Measurements from ENCODE around the gene TMEM250.

TMEM250 gene

DNA sequence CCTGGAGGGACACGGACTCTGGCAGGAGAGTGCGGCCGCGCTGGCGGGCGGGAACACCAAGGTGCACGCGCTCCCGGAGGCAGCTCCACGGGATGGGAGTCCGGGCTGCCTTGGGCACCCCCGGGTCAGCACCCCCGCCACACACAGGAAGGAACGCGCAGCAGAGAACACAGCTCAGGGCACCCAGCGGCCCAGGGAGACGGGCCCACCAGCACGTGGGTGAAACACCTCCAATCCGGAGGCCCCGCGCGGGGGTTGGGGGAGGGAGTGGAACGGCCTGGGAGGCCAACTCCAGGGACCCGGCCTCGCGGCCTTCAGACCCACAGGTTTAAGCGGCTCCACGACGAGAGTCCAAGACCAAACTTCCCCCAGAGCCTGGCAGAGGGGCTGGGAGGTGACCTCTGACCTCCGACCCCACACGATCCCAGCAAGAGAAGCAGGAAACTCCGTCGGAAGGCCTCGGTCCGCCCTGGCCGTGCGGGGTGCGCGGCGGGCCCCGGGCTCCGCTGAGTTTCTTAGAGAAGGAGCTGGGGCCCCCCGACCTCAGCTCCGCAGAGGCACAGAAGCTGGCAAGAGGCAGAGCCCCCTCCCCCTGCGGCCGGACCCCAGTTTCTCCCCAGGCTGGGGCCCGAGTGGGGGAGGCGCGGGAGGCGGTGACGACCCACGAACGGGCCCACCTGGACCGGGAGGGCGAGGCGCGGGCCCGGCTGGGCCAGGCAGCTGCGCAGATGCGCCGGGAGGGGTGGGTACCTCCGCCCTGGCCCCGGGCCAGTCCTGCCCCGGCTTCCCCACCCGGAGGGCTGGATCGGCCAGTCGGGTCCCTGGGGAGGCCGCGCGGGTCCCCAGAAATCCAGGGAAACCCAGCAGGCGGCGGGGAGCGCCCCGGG lies 24.4 kb downstream of the TMEM250 start:
- DNase-seq (ENCODE audit: low spot score): peak; percentile 89

DNA sequence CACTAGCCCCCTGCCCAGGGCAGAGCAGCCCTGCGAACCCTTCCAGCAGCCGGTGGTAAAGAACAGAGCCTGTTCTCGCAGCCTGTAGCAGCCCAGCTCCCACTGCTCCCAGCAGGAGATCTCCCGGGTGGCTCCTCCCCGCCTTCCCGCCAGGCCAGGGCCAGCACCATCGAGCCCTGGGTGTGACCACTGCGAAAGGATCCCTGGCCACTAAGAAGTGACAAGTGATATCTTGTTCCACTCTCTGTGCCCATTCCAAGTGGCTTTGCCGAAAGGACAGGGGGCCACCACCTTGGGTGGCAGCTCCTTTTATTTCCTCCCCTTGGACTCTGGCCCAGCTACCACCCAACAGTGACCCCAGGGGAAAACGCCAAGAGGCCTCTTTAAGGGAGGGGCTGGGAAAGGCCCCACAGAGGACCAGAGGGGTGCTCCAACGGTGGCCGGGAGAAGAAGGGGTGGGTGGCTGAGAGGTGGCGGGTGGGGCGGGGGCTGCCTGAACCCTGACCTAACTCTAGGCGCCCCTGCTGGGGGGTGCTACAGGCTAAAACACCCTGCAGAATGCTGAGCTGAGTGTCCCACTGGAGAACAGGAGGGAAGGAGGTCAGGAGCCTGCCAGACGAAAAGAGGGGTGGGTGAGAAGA lies 25.2 kb downstream of the TMEM250 start:
- peak; percentile 87 for DNase-seq (ENCODE audit: low spot score)

DNA sequence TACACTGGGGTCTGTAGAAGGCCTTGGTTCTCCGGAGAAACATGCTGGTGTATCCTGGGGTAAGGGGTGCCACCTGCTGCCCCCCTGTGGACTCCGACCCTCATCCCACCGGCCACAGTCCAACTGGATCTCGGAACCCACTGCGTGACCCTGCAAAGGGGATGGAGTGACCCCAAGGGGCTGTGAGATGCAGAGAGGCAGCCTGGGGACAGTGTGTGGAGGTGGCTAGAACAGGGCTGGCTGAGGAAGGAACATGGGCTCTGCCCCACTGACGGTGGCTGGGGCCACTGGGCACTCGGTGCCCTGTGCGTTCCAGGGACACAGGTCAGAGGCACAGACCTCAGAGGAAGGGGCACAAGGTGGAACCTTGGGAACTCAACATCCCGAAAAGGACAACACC lies 25.9 kb downstream of the TMEM250 start:
- DNase-seq (ENCODE audit: low spot score): no peak

DNA sequence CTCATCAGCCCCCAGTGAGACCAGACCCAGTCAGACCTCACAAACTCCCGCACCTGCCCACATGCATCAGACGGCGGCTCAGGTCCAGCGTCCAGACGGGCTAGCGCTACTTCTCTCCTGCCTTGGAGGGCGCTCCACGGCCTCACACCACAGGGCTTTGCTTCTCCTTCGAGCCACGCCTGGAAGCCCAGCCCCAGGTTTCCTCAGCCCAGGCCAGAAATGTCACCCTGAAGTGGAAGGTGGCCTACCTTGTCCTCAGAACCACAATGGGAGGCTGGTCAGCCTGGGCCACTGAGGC lies 26.4 kb downstream of the TMEM250 start:
- DNase-seq (ENCODE audit: low spot score): no peak

DNA sequence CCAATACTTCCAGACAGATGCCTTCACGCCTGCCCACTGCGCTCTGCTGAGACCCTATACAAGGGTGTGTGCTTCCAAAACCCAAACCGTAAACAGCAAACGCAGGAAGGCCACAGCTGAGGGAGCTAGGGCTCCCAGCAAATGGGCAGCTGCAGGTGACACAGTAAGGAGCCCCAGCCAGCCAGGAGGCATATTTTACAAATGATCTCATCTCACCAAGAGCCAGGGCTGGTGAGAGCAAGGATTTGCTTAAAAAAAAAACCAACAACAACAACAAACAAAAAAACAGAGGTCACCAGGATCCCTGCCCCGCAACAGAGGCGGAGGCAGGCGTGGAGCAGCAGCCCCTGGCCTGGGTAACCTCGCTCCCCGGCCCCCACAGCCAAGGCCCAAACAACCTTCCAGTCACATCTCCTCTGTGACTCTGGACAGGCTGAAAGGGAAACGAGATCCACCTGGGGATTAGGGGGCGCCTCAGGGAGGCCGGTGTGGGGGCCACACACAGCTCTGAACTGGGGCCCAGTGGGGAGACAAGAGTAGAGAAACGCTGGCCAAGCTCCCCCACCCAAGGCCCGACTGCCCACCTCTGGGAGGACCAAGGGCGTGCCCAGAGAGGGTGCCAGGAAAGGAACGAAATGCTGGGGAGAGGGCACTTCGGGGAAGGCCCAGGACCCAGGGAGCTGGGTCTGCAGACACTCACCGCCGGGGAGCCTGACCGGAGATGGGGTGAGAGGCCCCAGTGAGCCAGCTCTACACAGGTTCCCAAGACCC lies 26.9 kb downstream of the TMEM250 start:
- DNase-seq (ENCODE audit: low spot score): no peak

DNA sequence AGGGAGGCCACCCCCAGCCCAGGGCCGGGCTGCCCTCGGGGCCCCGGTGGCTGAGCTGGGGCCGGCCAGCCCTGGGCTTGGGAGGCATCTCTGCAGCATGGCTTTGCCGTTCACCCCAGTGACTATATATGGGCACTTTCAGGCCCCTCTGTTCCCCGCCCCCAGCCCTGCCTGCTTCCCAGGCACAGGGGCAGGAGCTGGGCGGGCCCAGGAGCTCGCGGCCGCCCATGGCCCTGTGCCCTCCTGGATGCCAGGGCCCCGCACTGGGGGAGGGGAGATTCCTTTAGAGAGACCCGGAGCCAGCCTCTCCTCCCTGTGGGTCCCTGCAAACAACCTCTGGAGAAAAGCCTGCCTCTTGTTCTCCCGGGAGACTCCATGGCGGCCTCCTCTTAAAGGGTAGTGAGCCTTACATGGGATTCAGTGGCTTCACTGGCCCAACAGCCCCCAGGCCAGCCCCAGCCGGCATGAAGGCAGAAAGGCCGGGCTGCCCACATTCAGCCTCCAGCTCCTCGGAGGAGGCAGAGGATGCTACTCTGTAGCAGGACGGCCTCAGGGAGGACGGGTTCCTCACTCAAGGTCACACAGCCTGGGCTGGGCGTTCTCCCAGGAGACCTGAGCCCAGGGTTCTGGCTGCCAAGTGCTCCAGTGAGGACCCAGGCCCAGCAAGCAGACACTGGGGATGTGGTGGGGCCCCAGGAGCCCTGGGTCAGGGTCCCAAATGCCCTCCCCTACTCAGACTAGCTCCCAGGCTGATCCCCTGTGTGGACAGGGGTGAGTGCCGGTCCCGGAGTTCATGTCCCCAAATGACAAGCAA lies 27.7 kb downstream of the TMEM250 start:
- DNase-seq (ENCODE audit: low spot score): no peak

DNA sequence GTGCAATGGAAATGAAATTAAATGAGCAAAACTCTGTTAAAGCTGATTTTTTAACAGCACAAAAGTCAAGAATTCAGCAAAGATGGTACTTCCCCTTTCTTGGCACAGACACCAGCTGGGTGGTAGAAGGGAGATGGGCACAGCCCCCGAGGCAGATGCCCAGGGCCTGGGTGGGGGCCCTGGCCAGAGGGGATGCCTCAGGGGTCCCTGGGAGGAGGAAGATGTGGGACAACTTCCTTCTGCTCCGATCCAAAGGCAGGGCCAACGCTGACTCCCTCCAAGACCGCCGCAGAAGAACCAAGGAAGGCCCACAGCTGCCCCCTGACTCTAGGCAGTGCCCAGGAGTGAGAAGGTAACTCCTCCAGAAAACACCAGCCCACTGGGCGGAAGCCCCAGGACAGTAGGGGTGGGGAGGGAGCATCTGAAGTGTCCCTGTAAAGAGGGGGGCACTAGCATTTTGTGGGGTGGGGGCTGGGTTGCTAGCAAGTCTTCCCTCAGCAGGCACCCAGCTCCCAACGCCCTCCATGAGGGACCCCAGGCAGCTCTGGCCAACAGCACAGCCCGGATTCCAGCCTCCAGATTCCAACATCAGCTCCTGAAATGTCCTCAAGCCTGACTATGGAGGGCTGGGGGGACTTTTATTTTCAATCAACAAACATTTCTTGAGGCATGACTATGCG lies 28.5 kb downstream of the TMEM250 start:
- no peak for DNase-seq (ENCODE audit: low spot score)

DNA sequence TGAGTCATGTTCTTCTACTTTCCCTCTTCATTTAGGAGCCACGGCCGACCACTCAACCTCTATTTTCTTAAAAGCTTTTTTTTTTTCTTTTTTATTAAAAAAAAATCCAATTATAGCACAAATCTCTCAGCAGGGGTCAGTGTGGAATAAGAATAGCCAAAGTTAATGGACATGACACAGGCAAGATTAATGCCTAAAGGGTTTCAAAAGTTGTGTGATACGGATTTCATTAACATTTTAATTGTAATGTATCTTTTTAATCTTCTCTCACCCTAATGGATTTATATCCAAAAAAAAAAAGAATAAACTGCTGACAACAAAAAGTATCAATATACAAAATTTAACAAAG lies 29.0 kb downstream of the TMEM250 start:
- peak; percentile 70 for DNase-seq (ENCODE audit: low spot score)

DNA sequence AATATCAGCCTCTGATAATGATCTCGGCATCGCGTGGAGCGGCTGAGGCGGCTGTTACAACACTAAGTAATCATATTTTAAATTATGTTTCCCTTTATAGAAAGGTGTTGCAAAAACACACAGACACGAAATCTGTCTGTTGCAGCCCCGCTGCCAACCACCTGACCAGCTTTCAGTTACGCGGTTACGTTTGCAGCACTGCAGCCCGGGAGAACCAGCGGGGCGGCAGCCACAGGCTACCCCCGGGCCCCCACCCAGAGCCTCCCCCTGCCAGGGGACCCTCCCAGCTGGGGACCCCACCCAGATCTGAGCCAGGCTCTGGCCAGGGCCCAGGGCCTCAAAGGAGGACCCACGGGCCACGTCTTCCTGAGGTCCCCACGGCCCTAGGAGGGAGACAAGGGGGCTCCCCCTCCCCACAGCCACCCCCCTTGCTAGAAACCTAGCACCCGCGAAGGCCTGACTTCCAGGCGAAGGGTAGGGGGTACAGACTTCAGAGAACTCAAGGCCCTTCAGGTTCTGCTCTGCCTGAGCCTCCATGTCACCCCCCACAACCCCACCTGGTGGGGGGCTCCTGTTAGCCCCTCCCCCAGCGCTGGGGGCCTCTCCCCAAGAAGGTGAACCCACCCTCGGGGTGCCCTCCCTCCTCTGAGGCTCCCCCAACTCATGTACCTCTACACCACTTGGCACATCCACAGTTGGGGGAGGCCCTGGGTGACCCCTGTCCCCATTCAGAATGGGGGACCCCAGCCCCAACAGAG lies 29.6 kb downstream of the TMEM250 start:
- DNase-seq (ENCODE audit: low spot score): no peak

DNA sequence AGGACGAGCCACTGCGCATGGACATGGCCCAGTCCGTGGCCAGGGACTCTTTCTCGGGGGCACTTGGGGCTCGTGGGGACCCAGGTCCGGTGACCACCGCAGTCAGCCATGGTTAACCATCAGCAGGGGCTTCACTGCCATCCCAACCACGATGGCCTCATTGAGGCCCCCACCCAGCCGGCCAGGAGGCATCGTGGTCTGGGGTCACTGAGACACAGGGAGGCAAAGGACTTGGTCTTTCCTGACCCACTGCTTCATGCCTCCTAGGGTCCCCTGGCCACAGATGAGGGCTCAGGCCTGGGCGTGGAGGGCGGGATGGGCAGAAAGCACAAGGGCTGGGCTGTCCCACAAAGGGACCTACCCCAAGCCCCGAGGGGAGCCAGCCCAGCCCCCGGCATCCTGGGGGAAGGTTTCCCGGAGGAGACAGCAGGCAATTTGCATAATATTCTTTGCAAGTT lies 30.2 kb downstream of the TMEM250 start:
- no peak for DNase-seq (ENCODE audit: low spot score)

DNA sequence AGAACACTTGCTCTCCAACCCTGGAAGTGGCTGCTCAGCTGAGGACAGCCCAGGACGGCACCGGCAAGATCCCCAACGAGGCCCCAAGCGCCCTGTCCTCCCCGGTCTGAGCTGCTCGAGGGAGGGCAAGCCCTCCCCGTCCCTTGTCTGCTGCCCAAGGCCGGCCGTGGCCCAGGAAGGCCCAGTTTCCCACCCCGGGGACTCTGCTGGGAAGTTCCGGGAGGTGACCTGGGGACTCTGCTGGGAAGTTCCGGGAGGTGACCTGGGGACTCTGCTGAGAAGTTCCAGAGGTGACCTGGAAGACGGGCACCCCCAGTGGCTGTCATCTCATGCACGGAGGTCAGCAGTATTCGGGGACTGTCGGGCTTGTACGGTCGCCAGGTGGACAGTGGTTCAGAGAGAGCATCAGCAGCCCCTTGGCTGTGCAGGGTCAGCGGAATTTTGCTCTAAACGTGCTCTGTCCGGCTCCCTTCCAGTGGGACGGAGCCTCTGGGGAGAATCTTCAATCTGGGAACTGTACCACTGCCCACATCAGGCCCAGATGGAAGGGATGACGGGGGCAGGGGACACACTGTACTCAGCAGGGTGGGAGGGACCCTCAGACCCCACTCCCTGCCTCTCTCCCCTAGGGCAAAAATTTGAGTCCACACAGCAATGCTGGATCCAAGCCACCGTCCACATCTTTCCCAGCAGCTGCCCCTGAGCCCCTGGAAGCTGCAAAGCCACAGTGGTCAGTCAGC lies 30.8 kb downstream of the TMEM250 start:
- no peak for DNase-seq (ENCODE audit: low spot score)

DNA sequence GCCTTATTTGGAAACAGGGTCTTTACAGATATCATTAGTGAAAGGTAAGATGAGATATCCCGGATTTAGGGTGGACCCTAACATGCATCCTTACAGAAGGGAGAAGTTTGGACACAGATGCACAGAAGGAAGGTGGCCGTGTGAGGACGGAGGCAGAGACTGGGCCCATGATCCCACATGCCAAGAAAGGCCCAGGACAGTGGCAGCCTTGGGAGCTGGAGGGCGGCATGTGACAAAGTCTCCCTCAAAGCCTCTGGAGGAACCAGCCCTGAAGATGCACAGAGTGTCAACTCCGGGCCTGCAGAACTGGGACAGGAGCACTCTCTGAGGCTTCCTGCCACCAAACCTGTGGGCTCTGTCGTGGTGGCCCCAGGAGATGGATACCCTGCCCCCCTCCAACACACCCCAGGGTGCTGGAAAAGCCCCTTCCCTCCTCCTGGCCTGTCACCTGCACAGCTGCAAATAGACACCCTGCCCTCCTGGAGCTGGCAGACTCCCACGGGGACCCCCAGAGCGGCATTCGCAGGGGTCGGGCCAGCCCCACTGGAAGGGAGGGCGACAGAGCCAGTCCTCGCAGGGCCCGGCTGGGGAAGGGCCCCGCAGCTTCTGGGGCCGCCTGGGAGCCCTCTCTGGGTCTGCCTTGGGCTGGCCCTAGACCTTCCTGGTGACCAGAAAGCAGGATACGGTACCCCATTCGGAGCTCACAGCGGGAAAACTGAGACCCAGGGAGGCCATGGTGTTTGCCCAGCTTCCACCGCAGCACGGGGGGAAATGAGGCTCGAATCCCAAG lies 31.5 kb downstream of the TMEM250 start:
- DNase-seq (ENCODE audit: low spot score): no peak

DNA sequence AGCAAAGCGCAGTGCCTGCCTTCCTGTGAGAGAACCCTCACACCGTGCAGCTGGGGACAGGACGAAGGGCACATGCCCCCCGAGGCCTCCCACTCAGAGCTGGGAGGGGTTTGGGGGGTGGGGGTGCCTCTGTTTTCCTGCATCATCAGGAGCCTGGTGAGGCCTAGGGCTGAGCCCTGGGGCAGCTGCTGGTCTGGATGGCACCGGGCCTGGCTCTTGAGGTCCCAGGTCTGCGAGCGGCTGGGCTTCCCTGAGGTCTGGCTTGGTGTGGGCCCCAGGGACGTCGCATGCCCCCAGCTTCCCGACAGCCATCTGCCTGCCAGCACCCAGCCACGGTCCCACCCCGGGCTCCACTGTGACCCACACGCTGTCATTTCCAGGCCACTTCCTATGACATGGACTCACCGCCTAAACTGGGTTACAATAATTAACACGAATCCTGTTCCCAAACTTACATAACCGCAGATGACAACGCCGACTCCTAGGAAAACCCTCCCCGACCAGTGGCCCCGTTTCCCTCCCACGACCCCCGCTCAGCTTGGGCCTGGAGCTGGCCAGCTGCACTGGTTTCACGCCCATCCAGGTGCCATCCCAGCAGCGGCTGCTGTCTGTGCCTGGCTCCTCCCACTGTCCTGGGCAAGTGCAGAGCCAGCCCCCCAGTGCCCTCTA lies 32.3 kb downstream of the TMEM250 start:
- no peak for DNase-seq (ENCODE audit: low spot score)

DNA sequence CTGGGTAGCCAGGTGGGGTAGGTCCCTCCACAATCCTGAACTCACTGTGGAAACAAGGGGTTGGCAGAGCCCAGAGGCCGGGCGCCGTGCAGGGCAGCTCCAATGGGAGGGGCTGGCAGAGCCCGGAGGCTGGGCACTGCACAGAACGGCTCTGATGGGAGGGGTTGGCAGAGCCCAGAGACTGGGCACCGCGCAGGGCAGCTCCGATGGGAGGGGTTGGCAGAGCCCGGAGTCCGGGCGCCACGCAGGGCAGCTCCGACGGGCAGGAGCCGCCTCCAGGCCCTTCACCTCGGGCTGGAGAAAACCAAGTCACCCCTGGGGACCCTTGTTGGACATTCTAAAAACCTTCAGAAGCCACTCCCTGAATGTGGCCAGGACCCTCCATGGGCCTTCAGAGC lies 32.9 kb downstream of the TMEM250 start:
- DNase-seq (ENCODE audit: low spot score): no peak

DNA sequence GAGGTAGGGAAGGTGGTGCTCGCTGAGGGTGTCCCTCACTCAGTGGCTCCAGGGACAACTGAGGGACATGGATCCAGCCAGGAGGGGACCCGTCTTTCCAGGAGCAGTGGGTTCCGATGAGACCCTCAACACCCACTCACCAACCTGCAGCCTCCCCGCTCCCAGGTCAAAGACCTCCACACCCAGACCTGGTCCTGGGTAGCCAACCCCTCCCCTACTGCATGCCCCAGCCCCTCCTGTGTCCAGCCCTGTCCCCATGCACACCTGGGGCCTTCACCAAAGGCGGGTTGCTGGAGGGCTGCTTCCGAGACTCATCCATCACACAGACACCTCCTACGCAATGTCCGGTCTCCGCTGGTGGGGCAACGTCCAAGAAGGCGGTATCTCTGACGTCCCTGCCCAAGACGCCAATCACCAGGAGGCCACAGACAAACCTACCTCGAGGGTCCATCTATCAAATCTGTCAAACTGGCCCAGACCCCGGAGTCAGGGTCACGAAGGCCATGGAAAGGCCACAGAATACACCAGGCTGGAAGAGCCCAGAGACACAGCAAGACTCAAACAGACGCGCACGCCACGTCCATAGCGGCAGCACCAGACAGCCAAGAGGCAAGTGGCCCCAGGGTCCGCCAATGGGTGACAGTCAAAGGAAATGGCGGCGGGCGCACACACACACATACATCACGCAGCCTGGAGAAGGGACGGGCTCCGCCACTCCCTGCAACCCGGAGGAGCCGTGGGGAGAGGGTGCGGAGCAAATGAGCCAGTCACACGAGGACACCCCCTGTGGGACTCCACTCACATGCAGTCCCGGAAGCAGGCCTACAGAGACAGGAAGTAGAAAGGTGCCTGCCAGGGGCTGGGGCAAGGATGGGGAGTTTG lies 34.4 kb downstream of the TMEM250 start:
- no peak for DNase-seq (ENCODE audit: low spot score)

DNA sequence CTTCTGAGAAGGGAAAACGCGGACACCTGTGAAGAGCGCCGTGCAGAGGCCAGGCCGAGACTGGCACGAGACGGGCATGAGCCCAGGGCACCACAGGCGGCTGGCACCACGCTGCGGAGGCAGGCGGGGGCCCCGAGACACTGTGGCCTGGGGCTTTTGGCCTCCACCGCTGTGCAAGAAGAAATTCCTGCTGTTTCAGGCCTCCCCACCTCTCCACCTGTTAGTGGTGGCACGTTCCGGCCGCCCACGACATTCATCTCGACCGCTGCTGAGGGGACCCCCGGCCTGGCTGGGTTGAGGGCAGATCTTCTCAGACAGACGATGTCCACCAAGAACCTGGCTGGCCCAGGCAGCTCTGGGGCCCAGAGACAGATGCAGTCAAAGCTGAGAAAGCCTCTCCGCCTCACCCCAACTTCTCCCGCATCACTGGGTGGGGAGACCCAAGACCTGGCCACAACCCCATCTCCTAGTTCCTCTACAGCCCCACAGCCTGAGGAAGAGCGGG lies 35.1 kb downstream of the TMEM250 start:
- no peak for DNase-seq (ENCODE audit: low spot score)
